HG03064 (cell line): ENCODE results near the gene ARIH2.
"Not testable (repeated sequence)": the region's sequence is repeated elsewhere in the genome, so short reads cannot be mapped to it uniquely, and the experiment has no call there.

Experiments
- ATAC-seq: cut with Tn5 transposase; IDR thresholded peaks from one replicate; pipeline ENCODE4 v1.9.1; 2021; ENCODE audit warnings: low read depth; ENCODE audit not compliant: unreplicated experiment

ARIH2 gene

GRCh38 chr3:48999085-48999858 lies 80.6 kb downstream of the ARIH2 start:
- no peak for ATAC-seq

GRCh38 chr3:49001155-49001554 lies 82.5 kb downstream of the ARIH2 start:
- ATAC-seq, result no peak

- ATAC-seq, result no peak
Measured at GRCh38 chr3:49004352-49005302, 86.0 kb downstream of the ARIH2 start.

- no peak for ATAC-seq
Measured at GRCh38 chr3:49005303-49005680, 86.7 kb downstream of the ARIH2 start.

- no peak for ATAC-seq
Measured at GRCh38 chr3:49005998-49006397, 87.4 kb downstream of the ARIH2 start.

- no peak for ATAC-seq
Measured at GRCh38 chr3:49006408-49007067, 87.9 kb downstream of the ARIH2 start.

GRCh38 chr3:49007068-49007770 lies 88.6 kb downstream of the ARIH2 start, which contains the start of gene WDR6:
TSS of gene WDR6 (plus strand) at chr3:49007391. CDS start at chr3:49007432, 41 bp downstream.
- ATAC-seq, result peak; percentile 71

GRCh38 chr3:49007771-49008528 lies 89.3 kb downstream of the ARIH2 start:
- ATAC-seq, result peak; percentile 32

- ATAC-seq, result not testable (repeated sequence)
Measured at GRCh38 chr3:49008627-49009026, 90.0 kb downstream of the ARIH2 start.

GRCh38 chr3:49009396-49009795 lies 90.8 kb downstream of the ARIH2 start:
- ATAC-seq, result no peak

- no peak for ATAC-seq
Measured at GRCh38 chr3:49012441-49013017, 93.9 kb downstream of the ARIH2 start.

- no peak for ATAC-seq
Measured at GRCh38 chr3:49013113-49013737, 94.6 kb downstream of the ARIH2 start.

- no peak for ATAC-seq
Measured at GRCh38 chr3:49013738-49014660, 95.4 kb downstream of the ARIH2 start.

GRCh38 chr3:49015072-49015471 lies 96.4 kb downstream of the ARIH2 start:
- ATAC-seq, result no peak

GRCh38 chr3:49015765-49016164 lies 97.1 kb downstream of the ARIH2 start:
- no peak for ATAC-seq

- no peak for ATAC-seq
Measured at GRCh38 chr3:49016414-49017228, 98.0 kb downstream of the ARIH2 start.
